Stimulated activated CD8-positive, alpha-beta memory T cell treated with anti-CD3 and anti-CD28 coated beads, Interleukin-4, amount 100 ng/mL, for 1 hour (primary cell): Measurements from ENCODE around the gene SSNA1.

Experiments used
- DNase-seq, 2 donors: peaks; one replicate each; pipeline ENCODE4 v3.0.0-alpha.2; 2020; ENCODE audit warnings: low read depth in 2 of 2, low spot score in 1 of 2

The SSNA1 gene

DNA sequence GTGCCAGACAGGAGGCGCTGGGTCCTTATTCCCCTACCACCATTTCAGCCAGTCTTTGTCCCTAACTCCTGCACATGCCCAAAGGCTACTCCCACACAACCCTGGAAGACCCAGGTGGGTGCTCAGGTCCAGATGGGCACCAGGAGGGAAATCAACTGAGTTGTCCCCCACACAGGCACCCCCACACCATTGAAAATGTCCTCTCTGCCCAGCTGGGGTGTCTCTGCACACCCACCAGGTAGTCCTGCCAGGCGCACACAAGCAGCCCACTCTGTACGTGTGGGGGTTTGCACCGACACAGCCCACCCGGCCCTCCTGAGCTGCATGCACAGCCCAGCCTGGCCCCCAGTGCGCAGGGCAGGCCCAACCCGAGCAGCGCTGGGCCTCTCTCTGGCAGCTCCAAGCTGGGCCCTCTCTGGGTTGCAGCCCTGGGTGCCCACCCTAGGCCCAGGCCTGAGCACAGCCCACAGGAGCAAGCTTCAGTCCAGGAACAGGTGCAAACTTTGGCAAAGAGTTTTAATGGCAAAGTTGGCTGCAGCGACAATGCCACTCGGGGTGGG is 31.4 kb downstream of the SSNA1 start:
- no peak for DNase-seq

DNA sequence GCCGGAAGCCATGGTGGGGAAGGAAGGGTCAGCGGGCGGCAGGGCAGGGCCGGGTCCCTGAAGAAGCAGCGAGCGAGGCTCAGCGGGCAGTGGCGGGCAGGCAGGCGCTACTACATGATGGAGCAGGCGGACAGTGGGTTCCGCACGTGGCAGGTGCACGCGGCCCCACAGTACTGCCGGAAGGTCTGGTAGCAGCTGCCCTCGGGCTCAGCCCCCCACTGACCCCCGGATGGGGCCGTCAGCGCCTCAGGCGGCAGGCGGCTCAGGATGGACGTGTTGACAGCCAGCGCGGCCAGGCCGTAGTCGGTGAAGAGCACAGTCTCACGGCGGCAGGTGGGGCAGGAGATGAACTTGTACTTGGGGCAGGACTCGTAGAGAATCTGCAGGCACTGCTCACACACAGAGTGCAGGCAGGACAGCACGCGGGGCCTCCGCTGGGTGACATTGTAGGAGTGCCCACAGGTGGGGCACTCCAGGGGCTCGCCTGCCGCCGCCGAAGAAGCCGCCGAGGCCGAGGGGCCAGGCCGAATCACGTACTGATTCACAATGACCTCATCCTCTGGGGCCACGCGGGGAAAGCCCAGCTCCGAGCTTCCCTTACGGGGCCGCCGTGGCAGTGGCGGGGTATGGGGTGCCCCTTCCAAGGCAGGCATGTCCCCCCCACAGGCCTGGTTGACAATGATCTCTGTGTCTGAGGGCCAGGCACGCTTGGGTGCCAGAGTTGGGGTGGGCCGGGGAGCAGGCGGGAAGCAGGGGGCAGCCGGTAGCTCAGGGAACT is 32.0 kb downstream of the SSNA1 start:
- DNase-seq, result no peak

DNA sequence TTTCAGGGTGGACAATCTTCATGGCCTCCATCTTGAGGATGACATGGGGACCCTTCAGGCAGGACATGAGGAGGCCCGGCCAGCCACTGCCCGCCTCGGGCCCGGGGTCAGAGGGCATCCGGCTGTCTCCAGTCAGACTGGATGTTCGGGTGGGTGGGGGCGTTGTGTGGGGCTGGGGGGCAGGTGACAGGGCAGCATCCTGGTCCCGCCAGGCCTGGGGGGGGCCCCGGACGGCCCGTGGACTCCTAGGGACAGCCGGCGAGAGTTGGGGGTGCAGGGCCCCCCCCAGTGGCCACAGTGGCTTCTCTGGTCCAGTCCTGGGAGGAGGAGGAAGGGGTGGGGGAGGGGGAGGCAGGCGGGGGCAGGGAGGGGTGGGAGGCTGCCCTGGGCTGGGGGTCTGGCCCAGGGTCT is 32.6 kb downstream of the SSNA1 start:
- DNase-seq, result no peak

DNA sequence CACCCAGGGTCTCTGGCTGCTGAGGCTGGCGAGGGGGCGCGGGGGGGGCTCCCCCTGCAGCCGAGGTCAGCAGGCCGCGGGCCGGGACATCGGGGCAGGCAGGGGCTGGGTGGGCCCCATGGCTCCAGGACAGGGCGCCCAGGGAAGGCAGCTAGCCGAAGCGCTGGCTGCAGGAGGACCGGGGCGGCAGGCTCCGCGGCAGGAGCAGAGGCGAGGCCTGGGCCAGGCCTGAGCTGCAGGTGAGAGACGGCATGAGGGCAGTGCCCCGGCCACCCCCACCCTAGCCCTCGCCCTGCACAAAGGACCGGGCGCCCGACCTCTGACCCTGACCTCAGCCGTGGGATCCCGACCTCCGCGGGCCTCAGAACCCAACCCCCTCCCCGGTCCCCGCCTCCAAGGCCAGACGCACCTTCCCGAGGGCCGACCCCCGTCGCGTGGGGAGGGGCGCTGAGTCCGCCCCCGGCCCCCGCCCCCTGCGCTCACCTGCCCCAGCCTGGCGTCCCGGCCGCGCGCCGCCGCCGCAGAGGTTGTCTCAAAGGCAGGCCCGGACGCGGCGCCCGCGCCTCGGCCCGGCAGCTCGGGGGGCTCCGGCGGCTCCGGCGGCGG is 33.1 kb downstream of the SSNA1 start:
- DNase-seq, result no peak

DNA sequence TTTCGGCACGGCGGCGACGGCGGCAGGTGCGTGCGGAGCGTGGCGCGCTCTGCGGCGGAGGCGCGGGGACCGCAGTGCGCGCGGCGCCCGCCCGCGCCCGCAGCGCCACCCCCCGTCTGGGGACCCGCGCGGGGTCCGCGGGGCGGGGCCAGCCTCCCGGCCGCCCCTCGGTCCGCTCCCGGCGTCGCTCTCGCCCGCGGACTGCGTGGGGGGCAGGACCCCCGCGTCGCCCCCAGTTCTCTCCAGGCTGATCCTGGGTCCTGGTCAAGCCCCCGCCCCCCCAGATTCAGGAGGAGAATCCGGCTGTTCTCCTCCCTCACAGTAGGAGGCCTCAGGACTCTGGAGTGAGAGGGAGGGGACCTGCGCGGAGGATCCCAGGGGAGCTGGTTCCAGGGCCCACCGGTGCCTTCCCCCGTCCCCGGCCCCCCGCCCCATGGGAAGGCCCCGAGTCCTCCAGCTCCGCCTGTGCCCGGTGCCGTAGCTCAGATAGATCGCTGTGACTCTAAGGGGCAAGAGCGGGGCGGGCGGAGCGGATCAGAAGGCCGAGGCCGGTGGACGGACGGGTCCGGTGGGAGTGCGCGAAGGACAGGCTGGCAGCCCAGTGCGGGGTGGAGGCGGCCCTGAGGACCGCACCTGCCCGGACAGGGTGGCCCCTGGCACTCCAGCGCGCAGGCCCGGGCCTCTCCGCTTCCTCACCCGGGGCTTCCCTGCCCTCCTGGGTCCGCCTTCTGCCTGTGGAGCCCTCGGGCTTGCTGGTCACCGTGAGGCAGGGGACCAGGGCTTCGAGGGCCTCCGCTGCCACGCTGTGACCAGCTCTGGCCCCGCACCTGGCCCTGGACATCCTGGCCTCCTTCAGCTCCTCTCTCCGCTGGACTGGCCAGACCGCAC is 34.0 kb downstream of the SSNA1 start, which contains the start of gene RNF208:
TSS of gene RNF208 (minus strand) at position 51 of the 888 bp plus-strand sequence. CDS start 1,028 bp downstream, outside the sequence.
- DNase-seq, result no peak

DNA sequence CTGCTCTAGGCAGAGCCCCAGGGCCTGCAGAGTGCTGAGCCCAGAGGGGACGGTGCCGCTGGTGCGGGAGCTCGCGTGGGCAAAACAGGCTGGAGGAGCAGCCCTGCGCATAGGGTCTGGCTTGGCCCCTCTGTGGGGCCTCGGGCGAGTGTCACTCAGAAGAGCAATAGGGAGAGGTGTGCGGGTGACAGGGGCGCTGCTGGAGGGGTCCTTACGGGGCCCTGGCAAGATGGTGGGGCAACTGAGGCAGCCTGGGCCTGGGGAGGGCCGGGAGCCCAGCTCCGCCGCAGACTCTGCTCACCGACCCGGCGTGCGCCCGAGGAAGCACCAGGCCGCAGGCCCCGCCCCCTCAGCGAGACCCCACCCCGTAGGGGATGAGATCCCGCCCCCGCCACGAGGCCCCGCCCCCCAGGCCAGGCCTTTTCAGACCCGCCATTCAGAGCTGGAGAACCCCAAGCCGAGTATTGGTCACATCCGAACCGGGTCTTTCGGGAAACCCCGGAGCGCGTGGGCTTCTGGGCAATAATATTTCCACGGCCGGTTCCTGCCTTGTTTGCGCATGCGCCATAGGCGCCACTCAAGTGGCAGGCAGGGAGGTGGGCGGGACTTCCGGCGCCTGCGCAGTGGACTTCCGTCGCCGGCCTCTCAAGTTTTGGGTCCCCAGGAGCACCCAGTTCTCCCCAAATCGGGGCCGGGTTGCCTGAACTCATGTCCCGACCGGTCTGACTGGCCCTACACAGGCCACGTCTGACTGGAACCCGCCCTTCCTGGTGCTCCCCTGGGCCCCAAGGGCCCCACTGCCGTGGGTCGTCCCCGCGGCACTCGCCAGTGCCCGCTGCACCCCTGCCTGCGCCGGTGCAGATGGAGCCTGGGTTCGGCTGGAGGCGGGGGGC is 34.8 kb downstream of the SSNA1 start:
- peak; percentile 94 to 98 for DNase-seq

DNA sequence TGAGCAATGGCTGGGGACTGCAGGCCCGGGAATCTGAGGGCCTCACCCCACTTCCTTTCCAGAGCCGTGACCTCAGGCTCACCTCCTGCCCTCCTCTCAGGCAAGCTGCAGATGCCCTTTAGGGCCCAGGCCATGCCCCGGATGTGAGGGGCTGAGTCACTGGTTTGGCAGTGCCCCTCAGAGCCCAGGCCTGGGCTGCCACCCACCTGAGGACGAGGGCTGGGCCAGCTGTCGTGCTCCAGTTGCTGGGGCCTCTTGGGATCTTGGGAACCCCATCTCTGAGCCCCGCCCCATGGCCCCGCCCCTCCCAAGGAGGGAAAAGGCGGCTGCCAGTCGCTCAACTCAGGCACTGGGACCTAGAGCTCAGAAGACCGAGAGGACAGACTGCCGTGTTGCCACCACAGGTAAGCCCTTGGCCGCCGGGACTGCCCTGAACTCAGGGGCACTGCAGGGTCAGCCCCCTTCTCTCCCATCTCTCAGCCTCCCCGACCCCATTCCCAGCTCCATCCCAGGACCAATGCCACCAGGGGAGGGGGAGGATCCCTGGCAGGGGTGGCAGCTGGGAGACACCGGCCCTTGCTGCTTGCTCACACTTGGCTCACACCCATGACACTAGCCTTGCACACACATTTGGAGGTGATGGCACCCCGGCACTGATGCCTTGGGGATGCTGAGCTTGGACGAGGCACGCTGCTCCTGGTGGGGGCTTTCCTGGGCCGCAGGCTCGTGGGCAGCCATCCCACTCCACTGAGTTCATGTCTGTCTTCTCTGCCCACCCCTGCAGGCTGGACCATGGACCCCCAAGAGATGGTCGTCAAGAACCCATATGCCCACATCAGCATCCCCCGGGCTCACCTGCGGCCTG is 36.6 kb downstream of the SSNA1 start, which contains the start of gene CYSRT1:
TSS of gene CYSRT1 (plus strand) at position 345 of the 865 bp plus-strand sequence. CDS start at position 793, 448 bp downstream.
- no peak for DNase-seq

DNA sequence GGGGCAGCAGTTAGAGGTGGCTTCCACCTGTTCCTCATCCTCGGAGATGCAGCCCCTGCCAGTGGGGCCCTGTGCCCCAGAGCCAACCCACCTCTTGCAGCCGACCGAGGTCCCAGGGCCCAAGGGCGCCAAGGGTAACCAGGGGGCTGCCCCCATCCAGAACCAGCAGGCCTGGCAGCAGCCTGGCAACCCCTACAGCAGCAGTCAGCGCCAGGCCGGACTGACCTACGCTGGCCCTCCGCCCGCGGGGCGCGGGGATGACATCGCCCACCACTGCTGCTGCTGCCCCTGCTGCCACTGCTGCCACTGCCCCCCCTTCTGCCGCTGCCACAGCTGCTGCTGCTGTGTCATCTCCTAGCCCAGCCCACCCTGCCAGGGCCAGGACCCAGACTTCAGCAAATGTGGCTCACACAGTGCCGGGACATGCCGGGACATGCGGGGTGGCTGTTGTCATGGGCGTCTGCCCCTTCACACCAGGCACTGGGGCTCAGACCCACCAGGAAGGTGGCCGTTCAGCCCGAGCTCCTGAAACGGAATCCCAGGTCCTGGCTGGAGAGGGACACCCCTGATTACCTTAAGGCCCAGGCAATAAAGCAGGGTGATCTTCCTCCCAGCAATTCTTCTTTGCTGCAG is 37.3 kb downstream of the SSNA1 start:
- DNase-seq, result no peak

DNA sequence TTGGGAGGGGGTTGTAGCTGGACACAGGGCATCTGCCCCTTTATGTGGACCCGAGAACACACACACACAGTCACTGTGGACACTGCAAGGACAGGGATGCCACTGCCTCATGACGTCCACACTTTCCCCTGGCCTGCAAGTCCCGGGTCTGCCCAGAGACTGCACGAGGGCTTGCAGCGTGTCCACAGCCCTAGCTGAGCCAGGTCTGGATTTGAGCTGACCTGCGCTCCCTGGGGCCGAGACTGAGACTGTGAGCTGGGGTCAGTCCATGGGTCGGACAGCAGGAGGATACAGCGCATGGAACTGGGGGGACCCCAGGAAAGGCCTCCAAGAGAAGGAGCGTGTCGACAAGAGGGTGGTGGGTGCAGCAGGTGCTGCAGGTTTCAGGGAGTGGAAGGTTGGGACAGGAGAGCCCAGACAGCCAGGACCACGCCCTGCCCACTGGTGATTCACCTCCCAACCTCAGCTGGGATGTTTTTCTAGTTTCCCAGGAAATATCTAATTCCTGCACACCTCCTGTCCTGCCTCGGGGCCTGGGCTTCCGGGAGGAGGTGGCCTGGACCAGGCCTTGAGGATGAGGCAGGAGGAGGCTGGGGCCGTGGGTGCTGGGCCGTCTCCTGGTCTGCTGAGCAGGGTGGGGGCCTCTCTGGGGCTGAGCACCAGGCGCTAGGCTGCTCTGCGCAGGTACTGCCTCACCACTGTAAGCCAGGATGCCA is 38.0 kb downstream of the SSNA1 start:
- no peak for DNase-seq

DNA sequence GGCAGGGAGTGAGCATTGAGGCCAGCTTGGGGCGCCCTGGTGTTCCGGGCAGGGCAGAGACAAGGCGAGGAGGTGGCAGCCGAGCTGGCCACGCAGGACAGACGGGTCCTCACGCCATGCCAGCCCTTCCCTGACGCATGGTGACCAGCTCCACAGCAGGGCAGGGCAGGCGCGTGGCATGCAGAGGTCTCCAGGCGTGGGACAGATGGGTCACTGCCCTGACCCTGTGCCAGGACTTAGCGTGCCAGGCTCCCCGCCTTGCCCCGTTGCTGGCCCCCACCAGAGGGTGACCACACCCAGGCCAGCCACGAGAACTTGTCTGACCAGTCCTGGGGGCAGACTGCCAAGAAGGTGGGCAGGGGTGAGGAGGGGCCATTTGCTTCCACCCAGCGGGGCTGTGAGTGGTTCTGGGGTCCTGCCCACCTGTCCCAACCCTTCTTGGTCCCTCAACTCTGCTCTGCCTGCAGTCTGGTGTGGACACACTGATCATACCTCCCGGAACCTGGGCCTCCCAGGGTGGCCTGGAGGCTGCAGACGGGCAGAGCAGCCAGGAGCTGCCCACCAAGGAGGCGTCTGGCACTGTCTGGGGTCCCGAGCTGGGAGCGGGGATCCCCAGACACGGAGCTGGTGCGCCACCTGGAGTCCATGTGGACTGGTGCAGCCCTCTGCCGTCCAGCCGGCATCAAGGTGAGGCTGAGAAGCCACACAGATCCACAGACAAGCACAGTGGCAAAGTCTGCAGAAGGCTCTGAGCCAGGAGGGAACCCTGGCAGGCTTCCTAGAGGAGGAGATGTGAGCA is 38.8 kb downstream of the SSNA1 start, which contains the start of gene RNF224:
TSS of gene RNF224 (plus strand) at position 449 of the 799 bp plus-strand sequence. CDS start 834 bp downstream, outside the sequence.
- DNase-seq, result peak; percentile 56 to 66

DNA sequence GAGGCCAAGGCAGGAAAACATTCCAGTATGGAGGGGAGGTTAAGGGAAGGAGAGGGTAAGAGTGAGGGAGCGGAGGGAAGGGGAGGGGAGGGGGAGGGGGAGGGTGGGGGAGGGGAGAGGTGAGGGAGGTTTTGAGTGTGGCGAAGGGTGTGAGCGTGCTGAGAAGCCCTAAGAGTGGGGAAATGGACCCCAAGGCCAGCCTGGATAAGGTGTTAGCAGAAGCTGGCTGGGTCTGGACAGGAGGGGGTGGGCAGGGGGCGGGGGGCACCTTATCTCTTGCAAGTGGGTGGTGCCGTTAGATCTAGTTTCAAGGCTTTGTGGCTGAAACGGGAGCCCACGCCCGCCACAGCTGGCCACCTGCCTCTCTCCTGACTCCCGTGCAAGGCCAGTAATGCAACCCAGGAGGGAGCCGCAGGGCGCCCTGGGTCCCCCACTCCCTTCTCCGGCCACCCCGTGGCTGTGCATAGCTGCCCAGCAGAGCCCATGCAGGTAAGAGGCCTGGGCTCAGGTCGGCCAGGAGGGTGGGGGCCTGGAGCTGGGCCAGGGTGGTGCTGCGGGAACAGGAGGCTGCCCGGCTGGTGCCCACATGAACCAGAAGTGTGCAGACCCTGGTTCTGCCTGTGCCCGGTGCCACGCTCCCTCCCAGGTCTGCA is 39.5 kb downstream of the SSNA1 start:
- DNase-seq, result no peak

DNA sequence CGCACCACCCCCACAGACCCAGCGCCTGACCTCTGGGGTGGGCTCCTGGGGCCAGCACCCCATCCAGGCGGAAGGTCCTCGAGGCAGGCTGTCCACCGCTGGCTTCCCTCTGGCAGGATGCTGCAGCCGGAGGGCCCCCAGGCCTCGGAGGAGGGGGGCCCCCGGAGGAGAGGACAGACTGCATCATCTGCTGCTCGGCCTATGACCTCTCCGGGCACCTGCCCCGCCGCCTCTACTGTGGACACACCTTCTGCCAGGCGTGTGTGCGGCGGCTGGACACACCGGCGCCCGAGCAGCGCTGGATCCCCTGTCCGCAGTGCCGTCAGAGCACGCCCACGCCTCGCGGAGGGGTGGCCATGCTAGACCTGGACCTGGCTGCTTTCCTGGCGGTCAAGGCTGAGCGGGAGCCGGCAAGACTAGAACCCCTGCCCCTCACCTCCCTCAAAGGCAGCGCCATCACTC is 40.1 kb downstream of the SSNA1 start:
- no peak for DNase-seq

DNA sequence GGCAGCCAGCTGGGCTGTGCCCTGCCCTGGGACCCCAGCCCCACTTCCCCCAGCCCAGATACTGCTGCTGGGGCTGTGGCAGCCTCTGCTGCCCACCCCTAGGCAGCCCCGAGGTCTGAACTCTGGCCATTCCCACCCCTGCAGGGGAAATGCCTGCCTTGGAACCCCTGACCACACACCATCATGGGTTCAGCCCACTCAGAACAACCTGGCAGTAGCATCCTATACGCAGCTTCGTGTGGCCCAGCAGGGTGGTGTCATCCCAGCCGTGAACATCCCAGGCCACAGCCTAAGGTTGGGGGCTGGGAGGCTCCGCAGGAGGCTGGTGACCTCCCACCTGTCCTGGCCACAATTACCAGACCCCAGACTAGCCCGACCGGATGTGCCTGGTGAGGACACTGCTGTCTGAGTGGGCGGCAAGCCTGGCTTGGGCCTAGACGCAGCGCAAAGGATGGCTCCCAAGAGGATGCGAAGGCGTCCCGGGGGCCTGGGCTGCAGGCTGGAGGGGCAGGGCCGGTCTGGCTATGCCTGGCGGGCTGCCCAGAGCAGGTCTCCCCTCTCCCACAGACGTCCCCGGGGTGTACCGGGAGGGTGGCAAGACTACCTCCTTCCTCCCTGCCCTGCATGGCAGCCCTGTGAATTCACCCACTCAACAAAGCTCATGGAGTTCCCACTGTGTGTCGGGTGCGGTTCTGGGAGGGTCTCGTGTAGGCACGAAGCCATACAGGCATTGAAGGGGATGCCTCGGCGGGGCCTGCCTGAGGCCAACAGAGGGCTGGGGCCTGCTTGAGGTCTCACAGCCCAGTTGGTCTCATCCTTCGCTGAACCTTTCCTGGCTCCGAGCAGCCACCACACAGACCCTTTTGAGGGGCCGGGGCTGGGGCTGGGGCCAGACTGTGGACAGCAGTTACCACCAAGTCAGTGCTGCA is 40.8 kb downstream of the SSNA1 start:
- DNase-seq, result no peak

DNA sequence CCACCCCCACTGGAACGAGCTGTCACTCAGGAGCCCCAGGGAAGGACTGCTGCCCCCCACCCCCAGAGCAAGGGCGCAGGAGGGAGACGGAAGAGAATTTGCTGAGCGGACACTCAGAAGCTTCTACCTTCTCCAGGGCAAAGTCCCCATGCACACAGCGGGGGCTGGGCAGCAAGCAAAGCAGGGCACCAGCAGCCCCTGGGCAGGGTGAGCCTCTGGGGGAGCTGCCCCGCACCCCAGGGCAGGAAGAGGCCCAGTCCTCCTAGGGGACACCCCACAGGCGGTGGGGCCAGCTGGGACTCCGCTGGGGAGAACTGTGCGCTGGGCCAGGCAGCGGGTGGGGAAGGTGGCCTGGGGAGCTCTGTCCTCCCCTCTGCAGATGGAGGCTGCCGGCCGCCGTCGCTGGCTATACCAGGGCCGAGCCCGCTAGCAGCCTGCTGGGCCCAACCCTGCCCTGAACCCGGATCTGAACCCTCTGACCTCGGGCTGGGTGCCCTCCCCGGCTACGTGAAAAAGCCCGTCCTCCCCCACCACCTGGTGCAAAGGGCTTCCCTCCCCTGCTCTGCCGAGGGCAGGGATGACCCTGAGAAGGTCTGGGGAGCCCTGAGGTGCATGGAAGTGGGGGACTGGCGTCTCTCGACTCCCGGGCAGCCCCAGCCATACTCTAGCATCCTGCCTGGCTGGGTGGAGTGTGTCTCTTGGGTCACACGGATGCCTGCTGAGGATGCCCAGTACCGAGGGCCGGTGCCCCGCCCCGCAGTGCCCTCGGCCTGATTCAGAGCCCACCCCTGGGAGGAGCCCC is 41.6 kb downstream of the SSNA1 start:
- no peak for DNase-seq
